Natural killer cell (primary cell): ENCODE results near the gene INPP4B. TPM values are rescaled to one million over a fixed set of nuclear protein-coding genes. Genes with fewer than 3 reads are reported as not detected.

Experiments
- ATAC-seq, 3 donors: fragments of 150-1000 bp in 2 of 3; fragments of 200-7000 bp in 1 of 3; cut with Tn5 transposase; 1 replicate in 1 of 3; 2 replicates in 2 of 3; pipeline ENCODE4 v1.10.0; 2021; ENCODE audit warnings: mild to moderate bottlenecking in 2 of 3, moderate library complexity in 2 of 3
- DNase-seq, 2 donors: peaks; one replicate each; pipeline versions ENCODE4 v3.0.0 to v3.0.0-alpha.2; 2013 to 2021; ENCODE audit warnings: mixed read lengths in 1 of 2
- H3K27ac ChIP-seq: one replicate; pipeline ENCODE4 v1.5.1; 2013; ENCODE audit warnings: mild to moderate bottlenecking, low read length
- H3K27me3 ChIP-seq: one replicate; pipeline ENCODE4 v1.6.1; 2013; ENCODE audit warnings: low read length; ENCODE audit not compliant: control insufficient read depth, insufficient read depth
- H3K36me3 ChIP-seq: one replicate; pipeline ENCODE4 v1.6.1; 2013; ENCODE audit warnings: low read length; ENCODE audit not compliant: control insufficient read depth, insufficient read depth
- H3K4me1 ChIP-seq: one replicate; pipeline ENCODE4 v1.6.1; 2013; ENCODE audit warnings: low read length; ENCODE audit not compliant: control insufficient read depth, insufficient read depth
- H3K4me3 ChIP-seq: one replicate; pipeline ENCODE4 v1.5.1; 2013; ENCODE audit warnings: low read length
- H3K9me3 ChIP-seq: one replicate; pipeline ENCODE4 v1.6.1; 2013; ENCODE audit warnings: low read length; ENCODE audit not compliant: control insufficient read depth, insufficient read depth
- H3K27ac Mint-ChIP-seq, 2 donors: one replicate each; pipeline ENCODE4 v1.8.0; 2022; ENCODE audit warnings: mild to moderate bottlenecking in 2 of 2, mixed read lengths in 2 of 2, moderate library complexity in 1 of 2
- H3K27me3 Mint-ChIP-seq, 2 donors: one replicate each; pipeline ENCODE4 v1.8.0; 2022; ENCODE audit warnings: low read depth in 2 of 2, mixed read lengths in 2 of 2
- H3K36me3 Mint-ChIP-seq: one replicate; pipeline ENCODE4 v1.8.0; 2022; ENCODE audit warnings: mixed read lengths
- H3K4me1 Mint-ChIP-seq, 2 donors: one replicate each; pipeline ENCODE4 v1.8.0; 2022; ENCODE audit warnings: mixed read lengths in 2 of 2
- H3K4me3 Mint-ChIP-seq: one replicate; pipeline ENCODE4 v1.8.0; 2022; ENCODE audit warnings: mild to moderate bottlenecking, moderate library complexity, mixed read lengths
- H3K9me3 Mint-ChIP-seq, 2 donors: one replicate each; pipeline ENCODE4 v1.8.0; 2022; ENCODE audit warnings: mixed read lengths in 2 of 2
- CTCF ChIP-seq: fragments of 200-600 bp; IDR thresholded peaks from one replicate; pipeline ENCODE4 v1.8.0; 2022; ENCODE audit warnings: antibody characterized with exemption
- WGBS: methylation state at CpG from one replicate; pipeline ENCODE4 v1.1.7; 2013; ENCODE audit warnings: missing lambda C conversion rate; ENCODE audit not compliant: insufficient coverage; 5-methylcytosine and 5-hydroxymethylcytosine counted together
- intact Hi-C: fragments of 100-400 bp; cut with micrococcal nuclease; formaldehyde crosslinking; loops from one replicate; pipeline ENCODE4 v1.14.2; 2022
- total RNA-seq, 4 donors: library from RNA; stranded (reverse); fragments of 120-200 nt in 1 of 4; gene quantifications; one replicate each; pipeline versions ENCODE4 v1.2.3 to v1.2.4, GENCODE V29; 2013 to 2022

INPP4B gene
- total RNA-seq, 3 donors from 2014 or later (not counting 1 experiment from before 2014, with no cell fraction given): 2.4 to 6.2 (median 4.5) TPM

GRCh38 chr4:142396279-142396678 lies 449.8 kb downstream of the INPP4B start:
- no peak for TF ChIP-seq CTCF
- H3K27me3 ChIP-seq: no peaks in the 10 kb centered on the region
- H3K4me1 ChIP-seq: no peaks in the 10 kb centered on the region
- H3K27me3 Mint-ChIP-seq: no peaks in the 10 kb centered on the region
- no peak overlapping the region for H3K4me3 ChIP-seq
- H3K9me3 ChIP-seq: no peaks in the 10 kb centered on the region
- no peaks in the 10 kb centered on the region for H3K4me1 Mint-ChIP-seq
- H3K27ac Mint-ChIP-seq: no peak overlapping the region
- ATAC-seq (no peak), DNase-seq (no peak)
- no peaks in the 10 kb centered on the region for H3K36me3 ChIP-seq
- no peak overlapping the region for H3K4me3 Mint-ChIP-seq
- WGBS: no CpG with 5 or more reads among the region's 1 CpG
- H3K36me3 Mint-ChIP-seq: no peaks in the 10 kb centered on the region
- H3K9me3 Mint-ChIP-seq: no peaks in the 10 kb centered on the region
- no peak overlapping the region for H3K27ac ChIP-seq
- intact Hi-C loops: no loop called here

- WGBS: 70% methylated on average over 4 of the region's 4 CpGs
- no peak for TF ChIP-seq CTCF
- Histone ChIP-seq H3K27ac (no peak overlapping the region), H3K4me3 (no peak overlapping the region), H3K27me3 (no peaks in the 10 kb centered on the region), H3K9me3 (no peaks in the 10 kb centered on the region), H3K36me3 (no peaks in the 10 kb centered on the region), H3K4me1 (no peaks in the 10 kb centered on the region)
- no peaks in the 10 kb centered on the region for H3K4me1 Mint-ChIP-seq
- H3K27ac Mint-ChIP-seq: no peak overlapping the region
- H3K4me3 Mint-ChIP-seq: no peak overlapping the region
- peaks cover 6% of the 10 kb centered on the region for H3K36me3 Mint-ChIP-seq
- ATAC-seq (no peak), DNase-seq (no peak)
- H3K9me3 Mint-ChIP-seq: peaks cover 0 to 2% of the 10 kb centered on the region in 2 donors
- intact Hi-C loops: no loop called here
- no peaks in the 10 kb centered on the region for H3K27me3 Mint-ChIP-seq
Measured at GRCh38 chr4:142393127-142393526, 453.0 kb downstream of the INPP4B start.

GRCh38 chr4:142386856-142387255 lies 459.2 kb downstream of the INPP4B start:
- H3K9me3 Mint-ChIP-seq: peaks cover 0 to 4% of the 10 kb centered on the region in 2 donors
- no peaks in the 10 kb centered on the region for H3K4me1 ChIP-seq
- H3K4me1 Mint-ChIP-seq: no peaks in the 10 kb centered on the region

More at GRCh38 chr4:142386856-142387255, 459.2 kb downstream of the INPP4B start:
- no peak overlapping the region for H3K27ac Mint-ChIP-seq
- no peak for TF ChIP-seq CTCF
- Histone ChIP-seq H3K9me3 (no peaks in the 10 kb centered on the region), H3K27ac (no peak overlapping the region), H3K27me3 (no peaks in the 10 kb centered on the region), H3K4me3 (no peak overlapping the region), H3K36me3 (no peaks in the 10 kb centered on the region)
- WGBS: 86% methylated on average over 6 of the region's 6 CpGs
- intact Hi-C loops: no loop called here
- no peaks in the 10 kb centered on the region for H3K27me3 Mint-ChIP-seq
- H3K36me3 Mint-ChIP-seq: peaks cover 6% of the 10 kb centered on the region
- no peak for DNase-seq
- no peak overlapping the region for H3K4me3 Mint-ChIP-seq
- no peak for ATAC-seq
